ENCODE data around the gene FILIP1L.

The FILIP1L gene

GRCh38 chr3:100104442-100104798, 9.9 kb downstream of the FILIP1L start:
- no peak overlapping the region for H3K4me3 ChIP-seq (replicated peaks in 1 of 2; ENCODE audit: low read depth in 2 of 2, low read length in 2 of 2)
- TF ChIP-seq CTCF (IDR thresholded peaks at IDR 0.05; ENCODE audit: low read depth, low read length): no peak
- no peak for DNase-seq (ENCODE audit: low read depth in 2 of 2)

- TF ChIP-seq CTCF (IDR thresholded peaks at IDR 0.05; ENCODE audit: low read depth, low read length): no peak
- no peak overlapping the region for H3K4me3 ChIP-seq (replicated peaks in 1 of 2; ENCODE audit: low read depth in 2 of 2, low read length in 2 of 2)
- DNase-seq (ENCODE audit: low read depth in 2 of 2): peak; percentile 35 to 52
Observed at GRCh38 chr3:100103558-100104441, 10.5 kb downstream of the FILIP1L start.

- DNase-seq (ENCODE audit: low read depth in 2 of 2): no peak
- H3K4me3 ChIP-seq (replicated peaks in 1 of 2; ENCODE audit: low read depth in 2 of 2, low read length in 2 of 2): no peak overlapping the region
- no peak for TF ChIP-seq CTCF (IDR thresholded peaks at IDR 0.05; ENCODE audit: low read depth, low read length)
Observed at GRCh38 chr3:100102757-100103156, 11.5 kb downstream of the FILIP1L start.

GRCh38 chr3:100100425-100100824, 13.9 kb downstream of the FILIP1L start:
- DNase-seq (ENCODE audit: low read depth in 2 of 2): no peak
- H3K4me3 ChIP-seq (replicated peaks in 1 of 2; ENCODE audit: low read depth in 2 of 2, low read length in 2 of 2): no peak overlapping the region
- no peak for TF ChIP-seq CTCF (IDR thresholded peaks at IDR 0.05; ENCODE audit: low read depth, low read length)

GRCh38 chr3:100099621-100100020, 14.7 kb downstream of the FILIP1L start:
- TF ChIP-seq CTCF (IDR thresholded peaks at IDR 0.05; ENCODE audit: low read depth, low read length): no peak
- H3K4me3 ChIP-seq (replicated peaks in 1 of 2; ENCODE audit: low read depth in 2 of 2, low read length in 2 of 2): no peak overlapping the region
- no peak for DNase-seq (ENCODE audit: low read depth in 2 of 2)

- TF ChIP-seq CTCF (IDR thresholded peaks at IDR 0.05; ENCODE audit: low read depth, low read length): no peak
- H3K4me3 ChIP-seq (replicated peaks in 1 of 2; ENCODE audit: low read depth in 2 of 2, low read length in 2 of 2): no peak overlapping the region
- DNase-seq (ENCODE audit: low read depth in 2 of 2): no peak
Observed at GRCh38 chr3:100098784-100099070, 15.6 kb downstream of the FILIP1L start.
